ENCODE results near the gene NFKBIZ. TPM values are rescaled to one million over a fixed set of nuclear protein-coding genes. Genes with fewer than 3 reads are reported as not detected.

The NFKBIZ gene
- total RNA-seq, 4 donors from 2014 or later = 37.5 to 132 (median 56.9) TPM

GRCh38 chr3:101829437-101829830 lies 19.9 kb upstream of the NFKBIZ start:
- peaks cover 13 to 36% of the 10 kb centered on the region in 2 donors for H3K4me1 ChIP-seq
- no peak for TF ChIP-seq POLR2A (IDR thresholded peaks at IDR 0.05)
- TF ChIP-seq CTCF (IDR thresholded peaks at IDR 0.05) = no peak
- WGBS, 2 donors = 26 to 30% methylated on average over 2 of the region's 2 CpGs
- H3K27me3 ChIP-seq = no peaks in the 10 kb centered on the region
- no peak overlapping the region for H3K4me3 ChIP-seq (replicated peaks in 1 of 3)
- no peaks in the 10 kb centered on the region for H3K9me3 ChIP-seq
- H3K36me3 ChIP-seq = no peaks in the 10 kb centered on the region
- no peak for DNase-seq
- intact Hi-C loops (cut with DNase I) = no loop called here
- H3K27ac ChIP-seq = peak overlapping the region; percentile 34 to 83 (median 48)

- WGBS, 2 donors = 81 to 84% methylated on average over 2 of the region's 2 CpGs
- peak overlapping the region in 1 of 3 donors; percentile 83 for H3K27ac ChIP-seq
- H3K4me1 ChIP-seq = peaks cover 13 to 36% of the 10 kb centered on the region in 2 donors
- H3K27me3 ChIP-seq = no peaks in the 10 kb centered on the region
- H3K36me3 ChIP-seq = no peaks in the 10 kb centered on the region
- intact Hi-C loops (cut with DNase I) = no loop called here
- DNase-seq = no peak
- TF ChIP-seq CTCF (IDR thresholded peaks at IDR 0.05) (no peak), POLR2A (IDR thresholded peaks at IDR 0.05) (no peak)
- no peaks in the 10 kb centered on the region for H3K9me3 ChIP-seq
- no peak overlapping the region for H3K4me3 ChIP-seq (replicated peaks in 1 of 3)
Measured at GRCh38 chr3:101829874-101830273, 19.4 kb upstream of the NFKBIZ start.

GRCh38 chr3:101833446-101833974 lies 15.8 kb upstream of the NFKBIZ start:
- no peaks in the 10 kb centered on the region for H3K9me3 ChIP-seq
- TF ChIP-seq CTCF (IDR thresholded peaks at IDR 0.05) = no peak
- no peak for TF ChIP-seq POLR2A (IDR thresholded peaks at IDR 0.05)
- no peak overlapping the region for H3K4me3 ChIP-seq (replicated peaks in 1 of 3)
- intact Hi-C loops (cut with DNase I) = no loop called here
- WGBS, 2 donors = 83 to 93% methylated on average over 2 of the region's 2 CpGs
- no peaks in the 10 kb centered on the region for H3K27me3 ChIP-seq
- no peak for DNase-seq
- peaks cover 17% of the 10 kb centered on the region in 2 donors for H3K4me1 ChIP-seq
- no peaks in the 10 kb centered on the region for H3K36me3 ChIP-seq
- no peak overlapping the region for H3K27ac ChIP-seq

- intact Hi-C loops (cut with DNase I) = no loop called here
- Histone ChIP-seq H3K27me3 (no peaks in the 10 kb centered on the region), H3K27ac (no peak overlapping the region), H3K36me3 (no peaks in the 10 kb centered on the region), H3K4me1 (peaks cover 0 to 4% of the 10 kb centered on the region in 2 donors), H3K4me3 (replicated peaks in 1 of 3) (no peak overlapping the region), H3K9me3 (no peaks in the 10 kb centered on the region)
- DNase-seq = no peak
- TF ChIP-seq CTCF (IDR thresholded peaks at IDR 0.05) = no peak
- TF ChIP-seq POLR2A (IDR thresholded peaks at IDR 0.05) = no peak
- WGBS, 2 donors = 94 to 99% methylated on average over 2 of the region's 2 CpGs
Measured at GRCh38 chr3:101835676-101836075, 13.6 kb upstream of the NFKBIZ start.

- Histone ChIP-seq H3K36me3 (no peaks in the 10 kb centered on the region), H3K4me3 (replicated peaks in 1 of 3) (no peak overlapping the region), H3K9me3 (no peaks in the 10 kb centered on the region), H3K27ac (no peak overlapping the region), H3K4me1 (peaks cover 0 to 4% of the 10 kb centered on the region in 2 donors), H3K27me3 (no peaks in the 10 kb centered on the region)
- 97% methylated on average over 6 of the region's 6 CpGs for WGBS, 2 donors
- no peak for TF ChIP-seq POLR2A (IDR thresholded peaks at IDR 0.05)
- no peak for TF ChIP-seq CTCF (IDR thresholded peaks at IDR 0.05)
- no peak for DNase-seq
- intact Hi-C loops (cut with DNase I) = no loop called here
Measured at GRCh38 chr3:101836160-101836559, 13.2 kb upstream of the NFKBIZ start.

Measured in thyroid gland (tissue), 4 donors.